H1 (cell line): Measurements from ENCODE around the gene LANCL2. TPM values are rescaled to one million over a fixed set of nuclear protein-coding genes. Genes with fewer than 3 reads are reported as not detected.

Experiments used
- CTCF ChIA-PET: fragments of 300-600 bp; sonication (Branson Sonifier 250); formaldehyde crosslinking; loops from one replicate; lab custom pipeline; 2021; ENCODE audit not compliant: partially characterized antibody; lab: Charles Lee
- POLR2A ChIA-PET: fragments of 300-600 bp; sonication (Branson Sonifier 250); formaldehyde crosslinking; loops from one replicate; lab custom pipeline; 2021; ENCODE audit warnings: inconsistent platforms; ENCODE audit not compliant: partially characterized antibody; lab: Charles Lee
- DNase-seq, 2 experiments: peaks; one replicate each; pipeline versions ENCODE4 v3.0.0 to v3.0.0-alpha.2; 2010 to 2022; ENCODE audit warnings: low spot score in 2 of 2, low read depth in 1 of 2, mixed read lengths in 1 of 2
- FAIRE-seq: peaks from 2 replicates; lab custom pipeline; 2011; peaks lifted over from hg19 to GRCh38; lab: Jason Lieb, UNC
- H2AFZ ChIP-seq: 2 replicates; pipeline ENCODE4 v1.8.1; 2012; ENCODE audit warnings: low read length, inconsistent platforms
- H2AK5ac ChIP-seq: 2 replicates; pipeline ENCODE4 v1.6.1; 2013; ENCODE audit warnings: low read depth, low read length
- H2BK120ac ChIP-seq: replicated peaks from 2 replicates; pipeline ENCODE3; 2013; ENCODE audit warnings: low read depth, low read length, inconsistent platforms
- H2BK12ac ChIP-seq: 2 replicates; pipeline ENCODE4 v1.6.1; 2013; ENCODE audit warnings: low read depth, low read length
- H2BK15ac ChIP-seq: 2 replicates; pipeline ENCODE4 v1.6.1; 2013; ENCODE audit warnings: low read length
- H2BK20ac ChIP-seq: 2 replicates; pipeline ENCODE4 v1.6.1; 2013; ENCODE audit warnings: low read length
- H2BK5ac ChIP-seq: 2 replicates; pipeline ENCODE4 v1.6.1; 2013; ENCODE audit warnings: low read depth, low read length
- H3K14ac ChIP-seq: 2 replicates; pipeline ENCODE4 v1.6.1; 2013; ENCODE audit warnings: inconsistent platforms; ENCODE audit not compliant: insufficient read length
- H3K18ac ChIP-seq: 2 replicates; pipeline ENCODE4 v1.6.1; 2013; ENCODE audit warnings: low read length; ENCODE audit errors: extremely low read depth
- H3K23ac ChIP-seq: 2 replicates; pipeline ENCODE4 v1.6.1; 2013; ENCODE audit warnings: inconsistent platforms; ENCODE audit not compliant: insufficient read length
- H3K23me2 ChIP-seq: 2 replicates; pipeline ENCODE4 v1.6.1; 2013; ENCODE audit warnings: low read depth, low read length
- H3K27ac ChIP-seq: 2 replicates; pipeline ENCODE4 v1.6.1; 2011; ENCODE audit warnings: low read depth, low read length, inconsistent platforms
- H3K27me3 ChIP-seq, 4 experiments: replicated peaks in 1 of 4; 1 replicate in 1 of 4; 2 replicates in 3 of 4; pipeline versions ENCODE4 v1.6.1 to v1.8.1; 2011 to 2013; ENCODE audit warnings: low read length in 3 of 4, mild to moderate bottlenecking in 3 of 4, inconsistent platforms in 2 of 4, mixed read lengths in 2 of 4, moderate library complexity in 1 of 4; ENCODE audit not compliant: control insufficient read depth in 3 of 4, insufficient read depth in 3 of 4; ENCODE audit errors: extremely low read depth in 1 of 4
- H3K36me3 ChIP-seq, 4 experiments: 2 replicates each; pipeline versions ENCODE4 v1.6.1 to v1.8.1; 2011 to 2013; ENCODE audit warnings: mild to moderate bottlenecking in 4 of 4, low read length in 3 of 4, moderate library complexity in 2 of 4, control low read depth in 1 of 4, inconsistent platforms in 1 of 4; ENCODE audit not compliant: insufficient read depth in 4 of 4, control insufficient read depth in 2 of 4
- H3K4ac ChIP-seq: replicated peaks from 2 replicates; pipeline ENCODE3; 2013; ENCODE audit warnings: low read length, low read depth, mixed read lengths, inconsistent platforms; ENCODE audit not compliant: insufficient read length
- H3K4me1 ChIP-seq, 4 experiments: replicated peaks in 1 of 4; 1 replicate in 1 of 4; 2 replicates in 3 of 4; pipeline versions ENCODE4 v1.6.1 to v1.8.1; 2011 to 2013; ENCODE audit warnings: low read length in 3 of 4, inconsistent platforms in 2 of 4, mixed read lengths in 1 of 4; ENCODE audit not compliant: insufficient read depth in 4 of 4, control insufficient read depth in 3 of 4
- H3K4me2 ChIP-seq, 2 experiments: 2 replicates each; pipeline versions ENCODE4 v1.6.1 to v1.8.1; 2011 to 2013; ENCODE audit warnings: low read depth in 2 of 2, low read length in 2 of 2, control low read depth in 1 of 2, inconsistent platforms in 1 of 2, mild to moderate bottlenecking in 1 of 2; ENCODE audit not compliant: insufficient read depth in 1 of 2
- H3K4me3 ChIP-seq, 4 experiments: fragments of 200-600, 300-600 bp in 1 of 4; sonication (generic), shearing (Covaris generic), sonication (Bioruptor Twin) in 1 of 4; 2 replicates each; pipeline versions ENCODE4 v1.5.1 to v1.8.1; 2011 to 2016; ENCODE audit warnings: low read length in 4 of 4, low read depth in 3 of 4, control low read depth in 2 of 4, inconsistent platforms in 2 of 4, mild to moderate bottlenecking in 2 of 4, mixed read lengths in 1 of 4, moderate library complexity in 1 of 4; ENCODE audit not compliant: insufficient read depth in 2 of 4; ENCODE audit errors: extremely low read depth in 1 of 4
- H3K56ac ChIP-seq: replicated peaks from 2 replicates; pipeline ENCODE3; 2013; ENCODE audit warnings: low read depth, mild to moderate bottlenecking, mixed read lengths, low read length, inconsistent platforms; ENCODE audit not compliant: insufficient read length
- H3K79me1 ChIP-seq: 2 replicates; pipeline ENCODE4 v1.6.1; 2013; ENCODE audit warnings: low read depth, low read length, control low read depth
- H3K79me2 ChIP-seq, 2 experiments: 2 replicates each; pipeline versions ENCODE4 v1.6.1 to v1.8.1; 2012 to 2013; ENCODE audit warnings: low read length in 2 of 2, mild to moderate bottlenecking in 2 of 2, inconsistent platforms in 1 of 2; ENCODE audit not compliant: insufficient read depth in 2 of 2, control insufficient read depth in 1 of 2
- H3K9ac ChIP-seq, 4 experiments: replicated peaks in 1 of 4; 1 replicate in 1 of 4; 2 replicates in 3 of 4; pipeline versions ENCODE4 v1.6.1 to v1.8.1; 2011 to 2013; ENCODE audit warnings: low read depth in 3 of 4, low read length in 3 of 4, control low read depth in 2 of 4, mild to moderate bottlenecking in 2 of 4, moderate library complexity in 2 of 4, inconsistent platforms in 1 of 4; ENCODE audit errors: extremely low read depth in 1 of 4
- H3K9me3 ChIP-seq, 2 experiments: 2 replicates each; pipeline versions ENCODE4 v1.6.1 to v1.8.1; 2012 to 2013; ENCODE audit warnings: mild to moderate bottlenecking in 2 of 2, moderate library complexity in 2 of 2, control low read depth in 1 of 2, inconsistent platforms in 1 of 2, low read depth in 1 of 2, low read length in 1 of 2, mixed read lengths in 1 of 2; ENCODE audit not compliant: insufficient read depth in 2 of 2
- H4K20me1 ChIP-seq, 2 experiments: replicated peaks in 1 of 2; 2 replicates each; pipeline versions ENCODE3 to v1.8.1; 2011 to 2013; ENCODE audit warnings: inconsistent platforms in 2 of 2, low read length in 2 of 2, mild to moderate bottlenecking in 1 of 2; ENCODE audit not compliant: insufficient read depth in 2 of 2, control insufficient read depth in 1 of 2
- H4K5ac ChIP-seq: 2 replicates; pipeline ENCODE4 v1.6.1; 2013; ENCODE audit warnings: low read length, low read depth, mixed read lengths, inconsistent platforms; ENCODE audit not compliant: insufficient read length
- H4K8ac ChIP-seq: 2 replicates; pipeline ENCODE4 v1.8.0; 2013; ENCODE audit warnings: mild to moderate bottlenecking, moderate library complexity, low read length, inconsistent platforms; ENCODE audit not compliant: insufficient read depth; ENCODE audit errors: extremely low read depth
- H4K91ac ChIP-seq: replicated peaks from 2 replicates; pipeline ENCODE3; 2013; ENCODE audit warnings: low read length, mixed read lengths, inconsistent platforms; ENCODE audit not compliant: insufficient read length
- ASH2L ChIP-seq: fragments of 200-600, 300-600 bp; sonication (generic); IDR thresholded peaks from one replicate; pipeline ENCODE4 v1.7.1; 2017; ENCODE audit warnings: low read length
- CEBPB ChIP-seq: IDR thresholded peaks from 2 replicates; pipeline ENCODE4 v1.6.1; 2012; ENCODE audit warnings: low read depth, low read length
- CTCF ChIP-seq, 3 experiments: IDR thresholded peaks; 1 replicate in 2 of 3; 2 replicates in 1 of 3; pipeline versions ENCODE4 v1.5.1 to v1.6.1; 2011; ENCODE audit warnings: low read length in 3 of 3, mild to moderate bottlenecking in 3 of 3, inconsistent platforms in 2 of 3, low read depth in 1 of 3, moderate library complexity in 1 of 3; ENCODE audit not compliant: insufficient read depth in 1 of 3; ENCODE audit errors: control extremely low read depth in 1 of 3
- GTF2F1 ChIP-seq: IDR thresholded peaks from 2 replicates; pipeline ENCODE4 v1.6.1; 2012; ENCODE audit warnings: low read depth, low read length, improper control_type of control experiment, borderline replicate concordance
- KDM1A ChIP-seq: fragments of 200-600, 300-600 bp; sonication (generic); IDR thresholded peaks from 2 replicates; pipeline ENCODE4 v1.7.1; 2016; ENCODE audit warnings: mild to moderate bottlenecking, low read length, borderline replicate concordance
- KDM5A ChIP-seq: fragments of 200-600 bp; IDR thresholded peaks from 2 replicates; pipeline ENCODE4 v1.7.1; 2012; ENCODE audit warnings: mild to moderate bottlenecking, low read length, inconsistent platforms, mixed read lengths
- MAFK ChIP-seq: IDR thresholded peaks from 2 replicates; pipeline ENCODE4 v1.6.1; 2012; ENCODE audit warnings: low read depth, mild to moderate bottlenecking, improper control_type of control experiment, low read length
- PHF8 ChIP-seq: fragments of 200-600 bp; sonication (generic); conservative IDR thresholded peaks from 2 replicates; pipeline ENCODE4 v1.7.1; 2012; ENCODE audit warnings: low read depth, mild to moderate bottlenecking, inconsistent platforms, low read length, moderate library complexity
- POLR2AphosphoS5 ChIP-seq: IDR thresholded peaks from 2 replicates; pipeline ENCODE4 v1.6.1; 2011; ENCODE audit warnings: low read depth, low read length
- YY1 ChIP-seq: IDR thresholded peaks from 2 replicates; pipeline ENCODE4 v1.6.1; 2011; ENCODE audit warnings: low read depth, mild to moderate bottlenecking, low read length
- WGBS, 2 experiments: shearing (Covaris generic) in 1 of 2; methylation state at CpG; one replicate each; pipeline versions ENCODE4 v1.1.6 to v1.1.7; 2013 to 2015; ENCODE audit warnings: low lambda C conversion rate in 2 of 2, mixed read lengths in 2 of 2, inconsistent platforms in 1 of 2, low coverage in 1 of 2, missing lambda C conversion rate in 1 of 2; ENCODE audit not compliant: insufficient replicate concordance in 2 of 2, insufficient coverage in 1 of 2, insufficient read length in 1 of 2; ENCODE audit errors: extremely low coverage in 1 of 2, missing lambda C conversion rate in 1 of 2; 5-methylcytosine and 5-hydroxymethylcytosine counted together
- polyA plus RNA-seq, 7 experiments: library from polyadenylated mRNA; depleted of rRNA in 3 of 7; stranded (reverse) in 5 of 7; unstranded in 2 of 7; fragments of >200 nt in 5 of 7; fragments of 200-250 nt in 2 of 7; gene quantifications; 1 replicate in 5 of 7; 2 replicates in 1 of 7; 4 replicates in 1 of 7; pipeline versions ENCODE4 v1.2.1 to v1.2.3, GENCODE V29; 2011 to 2013; ENCODE audit warnings: missing spikeins in 2 of 7, mixed read lengths in 2 of 7
- total RNA-seq: library from RNA; stranded (reverse); fragmentation: NEBNext Ultra II Directional; extraction: Animal tissue kit (Norgen Biotek cat#: 25700); gene quantifications from 2 replicates; pipeline ENCODE4 v1.2.1, GENCODE V29; 2021

Gene LANCL2
- total and polyA plus RNA-seq, 2 of the 8 experiments (the other 6 are each of a cell fraction or from before 2014, with no cell fraction given), result 9.2 to 9.5 TPM

GRCh38 chr7:55366461-55367070 is 1.4 kb downstream of the LANCL2 start:
- Histone ChIP-seq H3K4me1 (peaks cover 0 to 6% (median 3%) of the 10 kb centered on the region in 4 experiments; a peak in 4 of 7 replicates), H2BK120ac (no peak overlapping the region), H3K79me1 (peaks cover 4% of the 10 kb centered on the region; the same call in 1 of the 2 replicates), H3K14ac (no peak overlapping the region), H2BK15ac (no peak overlapping the region), H3K9me3 (no peaks in the 10 kb centered on the region), H3K36me3 (no peaks in the 10 kb centered on the region), H3K23me2 (no peaks in the 10 kb centered on the region), H2AFZ (no peak overlapping the region; the same call in 1 of the 2 replicates), H3K9ac (peak overlapping the region; percentile 95 to 98 (median 98)), H3K4me2 (peak overlapping the region; percentile 70 to 77), H3K27me3 (no peaks in the 10 kb centered on the region), H3K23ac (no peak overlapping the region), H3K79me2 (peaks cover 0 to 22% of the 10 kb centered on the region in 2 experiments; a peak in 2 of 4 replicates), H3K4me3 (peak overlapping the region; percentile 79 to 99 (median 98)), H2AK5ac (peak overlapping the region; percentile 71; the same call in 1 of the 2 replicates), H4K8ac (peak overlapping the region; percentile 99), H2BK20ac (no peak overlapping the region), H3K56ac (peak overlapping the region; percentile 65), H4K5ac (peak overlapping the region; percentile 97), H3K18ac (no peak overlapping the region), H4K91ac (peak overlapping the region; percentile 58), H3K4ac (peak overlapping the region; percentile 78), H2BK12ac (peak overlapping the region; percentile 39; the same call in 1 of the 2 replicates), H4K20me1 (no peaks in the 10 kb centered on the region), H2BK5ac (peak overlapping the region; percentile 94), H3K27ac (peak overlapping the region; percentile 99)
- ChIA-PET POLR2A (interaction anchor here (0.6 to 3.9 kb wide), 32 partner anchors 9 to 621 kb away, joined by 3 to 32 read pairs (median 4); no protein-coding TSS in a partner anchor), CTCF (interaction anchor here (0.6 to 1.6 kb wide), 3 partner anchors 8 to 71 kb away, joined by 3 to 4 read pairs (median 3); no protein-coding TSS in a partner anchor)
- FAIRE-seq (no peak), DNase-seq (no peak)
- 3% methylated on average over 32 of the region's 32 CpGs; no CpG with 5 or more reads in 1 of the 2 experiments for WGBS, 2 experiments
- no peak for TF ChIP-seq CTCF (IDR thresholded peaks at IDR 0.05; ENCODE audit: control extremely low read depth in 1 of 3, insufficient read depth in 1 of 3, low read depth in 1 of 3, low read length in 3 of 3)
- TF ChIP-seq GTF2F1, result no peak
- no peak for TF ChIP-seq CEBPB
- TF ChIP-seq YY1, result peak; percentile 86
- TF ChIP-seq KDM1A, result no peak
- peak; percentile 62 for TF ChIP-seq ASH2L
- TF ChIP-seq PHF8, result 0 out of 2 replicates have a peak, but pooled peaks have one; percentile 78
- 0 out of 2 replicates have a peak, but pooled peaks have one; percentile 54 for TF ChIP-seq POLR2AphosphoS5
- no peak for TF ChIP-seq MAFK
- peak; percentile 67; the same call in 1 of the 2 replicates for TF ChIP-seq KDM5A
